Neutrophil (primary cell): ENCODE data around the gene PHKB.
"Not testable (repeated sequence)": the region's sequence is repeated elsewhere in the genome, so short reads cannot be mapped to it uniquely, and the experiment has no call there.

Experiments used
- H3K27ac ChIP-seq: fragments of 200-600 bp; sonication (generic); 2 replicates; pipeline ENCODE4 v1.5.1; 2016; ENCODE audit warnings: mild to moderate bottlenecking, moderate library complexity
- H3K27me3 ChIP-seq: fragments of 200-600 bp; sonication (generic); 2 replicates; pipeline ENCODE4 v1.6.0; 2016; ENCODE audit warnings: mild to moderate bottlenecking
- H3K36me3 ChIP-seq: fragments of 200-600 bp; sonication (generic); 2 replicates; pipeline ENCODE4 v1.5.1; 2017
- H3K4me1 ChIP-seq, 2 experiments: fragments of 200-600 bp in 1 of 2; sonication (generic) in 1 of 2; 1 replicate in 1 of 2; 2 replicates in 1 of 2; pipeline versions ENCODE4 v1.5.1 to v1.6.1; 2013 to 2016; ENCODE audit warnings: low read depth in 1 of 2, low read length in 1 of 2, mild to moderate bottlenecking in 1 of 2, moderate library complexity in 1 of 2; ENCODE audit not compliant: control insufficient read depth in 1 of 2, insufficient read depth in 1 of 2
- H3K4me3 ChIP-seq, 2 experiments: fragments of 200-600 bp in 1 of 2; sonication (generic) in 1 of 2; 1 replicate in 1 of 2; 2 replicates in 1 of 2; pipeline ENCODE4 v1.5.1; 2013 to 2016; ENCODE audit warnings: low read depth in 1 of 2, low read length in 1 of 2, mild to moderate bottlenecking in 1 of 2, moderate library complexity in 1 of 2
- H3K9me3 ChIP-seq: fragments of 200-600 bp; sonication (generic); 2 replicates; pipeline ENCODE4 v1.5.1; 2016
- CTCF ChIP-seq: fragments of 200-600 bp; sonication (generic); IDR thresholded peaks from 2 replicates; pipeline ENCODE4 v1.5.1; 2016; ENCODE audit warnings: antibody characterized with exemption

Gene PHKB

DNA sequence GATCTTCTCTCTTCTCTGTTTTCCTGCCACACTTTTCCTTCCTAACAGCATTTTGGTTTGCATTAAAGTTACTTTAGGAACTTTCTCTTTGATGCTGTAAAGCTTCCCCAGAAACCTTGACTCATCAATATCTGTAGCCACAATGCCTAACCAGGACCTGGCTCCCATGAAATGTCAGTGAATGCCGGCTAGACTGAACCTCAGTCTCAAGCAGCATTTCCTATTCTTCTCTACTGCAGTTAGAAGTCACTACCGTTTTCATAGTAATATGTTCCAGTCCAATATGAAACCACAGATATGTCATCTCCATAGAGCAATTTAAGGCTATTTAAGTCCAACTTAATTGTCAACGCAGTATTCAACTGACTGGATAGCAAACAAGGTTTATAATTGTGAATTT, 29.2 kb upstream of the PHKB start:
- no peaks in the 10 kb centered on the region for H3K9me3 ChIP-seq
- no peaks in the 10 kb centered on the region for H3K4me1 ChIP-seq
- H3K4me3 ChIP-seq, result no peak overlapping the region
- no peak for TF ChIP-seq CTCF
- H3K27me3 ChIP-seq, result no peaks in the 10 kb centered on the region
- no peak overlapping the region for H3K27ac ChIP-seq
- H3K36me3 ChIP-seq, result peaks cover 10% of the 10 kb centered on the region

GRCh38 chr16:47434274-47434673, 26.9 kb upstream of the PHKB start:
- not testable (repeated sequence) for H3K4me3 ChIP-seq, H3K4me1 ChIP-seq, H3K9me3 ChIP-seq, H3K27me3 ChIP-seq, H3K36me3 ChIP-seq, H3K27ac ChIP-seq

- not testable (repeated sequence) for H3K36me3 ChIP-seq, H3K4me3 ChIP-seq, H3K27me3 ChIP-seq, H3K4me1 ChIP-seq, H3K27ac ChIP-seq, H3K9me3 ChIP-seq
Observed at GRCh38 chr16:47440066-47440465, 21.1 kb upstream of the PHKB start.

GRCh38 chr16:47442884-47443283, 18.2 kb upstream of the PHKB start:
- H3K4me1 ChIP-seq, H3K36me3 ChIP-seq, H3K27ac ChIP-seq, H3K4me3 ChIP-seq, H3K27me3 ChIP-seq, H3K9me3 ChIP-seq: not testable (repeated sequence)

DNA sequence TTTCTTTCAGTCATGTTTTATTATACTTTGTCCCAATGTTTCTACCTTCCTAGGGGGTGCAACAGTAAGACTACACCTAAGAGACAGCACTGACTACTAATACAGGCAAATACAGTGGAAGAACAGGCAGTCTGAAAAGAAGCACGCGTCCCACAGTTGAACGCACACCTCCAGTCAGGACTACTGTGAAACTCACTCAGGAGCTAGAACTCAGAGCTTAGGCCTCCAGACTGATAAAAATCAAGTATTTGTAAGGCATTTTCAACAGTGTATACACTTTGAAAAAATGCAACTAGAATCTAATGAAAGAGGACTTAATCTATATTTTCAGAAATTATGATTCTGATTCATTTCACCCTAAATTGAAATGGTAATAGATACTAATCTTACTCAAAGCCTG, 14.7 kb upstream of the PHKB start:
- Histone ChIP-seq H3K4me1 (no peaks in the 10 kb centered on the region), H3K4me3 (no peak overlapping the region), H3K27me3 (no peaks in the 10 kb centered on the region), H3K9me3 (no peaks in the 10 kb centered on the region), H3K27ac (no peak overlapping the region), H3K36me3 (peaks cover 27% of the 10 kb centered on the region)
- no peak for TF ChIP-seq CTCF

GRCh38 chr16:47448830-47449575, 12.1 kb upstream of the PHKB start:
- H3K27ac ChIP-seq, result no peak overlapping the region
- TF ChIP-seq CTCF, result no peak
- H3K27me3 ChIP-seq, result no peaks in the 10 kb centered on the region
- no peaks in the 10 kb centered on the region for H3K4me1 ChIP-seq
- no peaks in the 10 kb centered on the region for H3K9me3 ChIP-seq
- no peak overlapping the region for H3K4me3 ChIP-seq
- H3K36me3 ChIP-seq, result peaks cover 53% of the 10 kb centered on the region

GRCh38 chr16:47449788-47450187, 11.3 kb upstream of the PHKB start:
- H3K4me1 ChIP-seq, result no peaks in the 10 kb centered on the region
- no peak overlapping the region for H3K4me3 ChIP-seq
- H3K27me3 ChIP-seq, result no peaks in the 10 kb centered on the region
- TF ChIP-seq CTCF, result no peak
- H3K27ac ChIP-seq, result no peak overlapping the region
- H3K36me3 ChIP-seq, result peaks cover 58% of the 10 kb centered on the region
- no peaks in the 10 kb centered on the region for H3K9me3 ChIP-seq
